Stimulated activated naive CD8-positive, alpha-beta T cell treated with anti-CD3 and anti-CD28 coated beads, Interleukin-15, Interleukin-2, amounts not matched to agents 100 U/mL and 50 U/mL, for 24 hours (primary cell): Measurements from ENCODE around the gene B4GALNT1.

Source experiments
- ATAC-seq: fragments of 150-1000 bp; cut with Tn5 transposase; one replicate; pipeline ENCODE4 v1.10.0; 2021
- DNase-seq: peaks from one replicate; pipeline ENCODE4 v3.0.0; 2021

The B4GALNT1 gene

GRCh38 chr12:57585156-57585555 is 47.8 kb downstream of the B4GALNT1 start:
- DNase-seq: no peak
- ATAC-seq: no peak

GRCh38 chr12:57584690-57585089 is 48.3 kb downstream of the B4GALNT1 start:
- DNase-seq: no peak

GRCh38 chr12:57584050-57584449 is 49.0 kb downstream of the B4GALNT1 start:
- ATAC-seq: no peak
- no peak for DNase-seq

More at GRCh38 chr12:57584690-57585089, 48.3 kb downstream of the B4GALNT1 start:
- no peak for ATAC-seq

GRCh38 chr12:57583008-57583831 is 49.8 kb downstream of the B4GALNT1 start:
- peak; percentile 73 for DNase-seq
- ATAC-seq: peak; percentile 98

DNA sequence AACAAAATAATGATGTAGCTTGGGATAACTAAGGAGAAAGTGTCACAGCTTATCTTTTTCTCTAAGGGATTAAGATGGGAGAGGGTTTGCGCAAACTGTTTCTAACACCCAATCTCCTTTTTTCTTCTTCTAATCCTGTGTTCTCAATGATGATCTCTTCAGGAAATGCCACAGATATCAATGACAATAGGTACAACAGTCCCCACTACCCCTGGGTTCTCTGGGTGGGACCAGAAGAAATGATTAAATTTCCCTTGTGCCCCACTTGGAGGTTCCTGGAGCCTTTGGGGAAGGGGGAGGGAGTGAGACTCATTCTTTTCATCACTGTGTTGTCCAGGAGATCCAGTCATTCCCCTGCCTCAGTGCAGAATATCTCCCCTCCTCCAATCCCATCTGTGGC is 50.6 kb downstream of the B4GALNT1 start:
- ATAC-seq (no peak), DNase-seq (no peak)

DNA sequence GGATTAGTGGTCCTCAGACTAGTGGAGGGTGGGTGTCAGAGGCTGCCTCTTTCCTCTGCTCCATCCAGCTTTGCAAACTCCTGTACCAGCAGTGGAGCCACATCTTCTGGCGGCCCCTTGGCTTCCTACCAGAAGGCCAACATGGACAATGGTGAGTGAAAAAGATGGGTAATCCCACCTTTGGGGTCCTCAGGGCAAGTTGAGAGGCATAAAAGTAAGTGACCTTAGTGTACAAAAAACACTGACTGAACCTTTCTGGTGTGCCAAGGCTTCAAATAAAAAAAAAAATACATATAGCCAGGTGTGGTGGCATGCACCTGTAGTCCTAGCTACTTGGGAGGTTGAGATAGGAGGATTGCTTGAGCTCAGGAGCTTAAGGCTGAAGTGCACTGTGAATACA is 51.2 kb downstream of the B4GALNT1 start:
- ATAC-seq: no peak
- DNase-seq: no peak

DNA sequence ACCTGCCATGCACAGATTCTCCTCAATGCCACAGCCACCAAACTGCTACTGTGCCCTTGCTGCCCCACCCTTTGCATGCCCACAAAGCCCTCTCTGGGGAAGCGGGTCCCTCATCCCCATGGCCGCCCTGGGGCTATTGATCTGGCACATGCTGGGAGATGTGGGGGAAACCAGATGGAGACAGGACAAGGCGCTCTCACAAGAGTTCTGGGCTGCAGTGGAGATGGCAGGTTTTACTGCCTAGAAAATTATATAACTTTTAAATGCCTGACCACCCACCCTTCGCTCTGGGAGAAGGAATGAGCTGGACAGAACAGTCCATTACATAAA is 52.6 kb downstream of the B4GALNT1 start:
- no peak for DNase-seq
- no peak for ATAC-seq

DNA sequence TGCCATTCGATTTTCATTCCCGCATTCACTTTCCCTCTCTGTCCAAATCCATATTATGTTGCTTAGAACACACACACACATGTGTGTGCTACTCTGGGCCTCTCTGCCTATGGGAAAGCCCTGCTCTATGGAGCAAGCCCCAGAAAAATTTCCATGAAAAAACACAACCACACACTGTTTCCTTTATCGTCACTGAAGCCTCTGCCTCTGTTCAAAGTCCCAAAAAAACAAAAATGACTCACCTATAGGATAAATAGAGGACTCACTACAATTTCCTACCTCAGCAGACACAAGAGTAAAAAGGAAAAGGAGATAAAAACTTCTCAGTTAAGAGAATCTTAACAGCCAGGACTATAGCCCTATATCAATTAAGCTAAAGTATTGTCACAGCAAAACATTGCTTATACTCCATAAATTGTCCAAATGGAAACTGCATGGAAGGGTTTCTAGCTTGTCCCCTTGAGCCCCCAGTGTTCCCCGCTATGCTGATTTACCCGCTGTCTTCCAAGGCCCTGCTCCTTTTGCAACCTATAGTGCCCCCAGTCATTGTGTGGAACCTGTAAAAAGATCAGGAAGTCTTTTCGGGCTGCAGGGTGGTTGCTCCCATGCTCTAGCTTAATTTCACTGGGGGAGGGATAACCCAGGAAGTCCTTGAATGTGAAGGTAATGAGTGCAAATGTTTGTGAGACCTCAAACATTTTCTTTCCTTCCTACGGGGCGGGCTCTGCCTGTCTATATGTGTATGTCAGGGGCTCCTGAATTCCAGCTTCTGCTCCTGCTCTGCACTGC is 53.1 kb downstream of the B4GALNT1 start:
- ATAC-seq (no peak), DNase-seq (no peak)

GRCh38 chr12:57579011-57579410 is 54.0 kb downstream of the B4GALNT1 start:
- DNase-seq: no peak
- no peak for ATAC-seq

DNA sequence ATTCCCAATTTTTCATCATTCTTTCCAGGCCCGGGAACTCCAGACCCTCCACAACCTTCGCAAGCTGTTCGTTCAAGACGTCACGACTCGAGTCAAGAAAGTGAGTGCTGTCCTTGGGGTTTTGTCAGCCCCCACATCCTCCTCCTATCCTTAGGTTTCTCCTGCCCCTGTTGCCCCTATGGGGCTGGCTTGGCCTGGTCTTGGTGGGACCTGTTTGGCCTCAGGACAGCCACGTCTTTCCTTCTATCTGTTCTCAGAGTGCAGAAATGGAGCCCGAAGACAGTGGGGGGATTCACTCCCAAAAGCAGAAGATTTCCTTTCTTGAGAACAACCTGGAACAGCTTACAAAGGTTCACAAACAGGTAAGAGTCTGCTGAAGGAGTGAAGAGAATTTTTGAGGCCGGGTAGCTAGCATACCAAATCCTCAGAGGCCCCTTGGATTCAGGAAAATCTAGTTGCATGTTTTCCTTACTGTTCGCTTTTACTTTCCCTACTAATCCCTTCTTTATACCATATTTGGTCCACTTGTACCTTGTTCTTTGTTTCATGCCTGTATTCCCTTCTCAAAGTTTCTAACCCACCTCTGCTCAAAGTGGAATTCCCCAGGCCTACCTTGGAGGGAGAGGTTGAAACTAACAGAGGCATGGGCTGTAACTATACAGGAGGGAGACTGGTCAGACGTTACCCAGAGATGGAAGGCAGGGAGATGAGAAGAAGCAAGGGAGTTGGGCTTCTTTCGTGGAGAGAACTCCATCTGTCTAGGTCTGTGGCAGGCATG is 54.8 kb downstream of the B4GALNT1 start:
- ATAC-seq: no peak

GRCh38 chr12:57576613-57577160 is 56.3 kb downstream of the B4GALNT1 start:
- DNase-seq (no peak), ATAC-seq (no peak)

More for the DNA sequence above, 54.8 kb downstream of the B4GALNT1 start:
- DNase-seq: no peak
